Activated CD4-positive, alpha-beta T cell treated with anti-CD3 and anti-CD28 coated beads, Interleukin-2, Interleukin-4, amounts not matched to agents 100 ng/mL and 50 ng/mL, durations not matched to agents 16 hours and 8 hours (primary cell): ENCODE data around the gene IPCEF1.
"Not testable (repeated sequence)": the region's sequence is repeated elsewhere in the genome, so short reads cannot be mapped to it uniquely, and the experiment has no call there.

Experiments used
- DNase-seq: peaks from one replicate; pipeline ENCODE4 v3.0.0-alpha.2; 2020; ENCODE audit warnings: low spot score

IPCEF1 gene

DNA sequence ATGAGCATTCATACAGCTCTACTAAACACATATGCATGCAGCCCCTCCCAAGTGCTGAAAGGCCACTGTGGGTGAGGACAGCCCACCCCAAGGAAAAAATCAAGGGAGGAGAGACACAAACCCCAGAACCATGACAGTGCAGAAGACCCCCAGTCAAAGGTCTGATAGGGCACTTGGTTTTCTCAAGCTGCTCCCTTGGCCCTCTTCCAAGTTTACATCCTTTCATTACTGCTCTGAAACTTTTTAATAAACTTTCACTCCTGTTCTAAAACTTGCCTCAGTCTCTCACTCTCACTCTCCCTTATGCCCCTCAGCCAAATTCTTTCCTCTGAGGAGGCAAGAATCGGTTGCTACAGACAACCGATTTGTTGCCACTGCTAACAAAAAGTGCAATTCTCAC is 24.9 kb downstream of the IPCEF1 start:
- DNase-seq, result no peak

DNA sequence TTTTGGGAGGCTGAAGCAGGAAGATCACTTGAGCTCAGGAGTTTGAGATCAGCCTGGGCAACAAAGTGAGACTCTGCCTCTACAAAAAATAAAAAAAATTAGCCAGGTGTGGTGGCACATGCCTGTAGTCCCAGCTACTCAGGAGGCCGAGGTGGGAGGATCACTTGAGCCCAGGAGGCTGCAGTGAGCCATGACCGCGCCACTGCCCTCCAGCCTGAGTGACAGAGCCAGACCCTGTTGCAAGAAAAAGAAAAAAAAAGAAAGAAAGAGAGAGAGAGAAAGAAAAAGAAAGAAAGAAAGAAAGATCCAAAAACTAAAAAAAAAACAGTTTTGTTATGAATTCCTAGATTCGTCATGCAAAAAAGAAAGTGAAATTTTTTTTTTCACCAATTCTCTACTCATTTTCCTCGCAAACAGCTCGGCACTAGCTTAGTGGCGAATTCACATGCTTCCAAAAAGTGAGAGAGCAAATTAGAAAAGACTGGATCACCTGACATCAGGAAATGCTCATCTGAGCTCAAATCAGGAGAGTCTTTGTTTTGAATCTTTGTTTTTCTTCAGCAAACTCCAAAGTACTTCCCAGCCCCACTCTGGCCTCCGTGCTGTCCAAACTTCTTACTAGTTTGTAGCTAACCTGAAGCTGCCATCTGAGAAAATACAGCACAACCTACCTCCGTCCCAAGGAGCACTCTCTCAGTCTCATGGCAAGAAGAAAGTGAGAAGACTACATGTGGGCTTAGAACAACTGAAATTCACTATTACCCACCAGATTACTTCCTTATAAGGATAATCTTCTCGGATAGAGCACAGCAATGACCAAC is 27.0 kb downstream of the IPCEF1 start:
- DNase-seq, result no peak

DNA sequence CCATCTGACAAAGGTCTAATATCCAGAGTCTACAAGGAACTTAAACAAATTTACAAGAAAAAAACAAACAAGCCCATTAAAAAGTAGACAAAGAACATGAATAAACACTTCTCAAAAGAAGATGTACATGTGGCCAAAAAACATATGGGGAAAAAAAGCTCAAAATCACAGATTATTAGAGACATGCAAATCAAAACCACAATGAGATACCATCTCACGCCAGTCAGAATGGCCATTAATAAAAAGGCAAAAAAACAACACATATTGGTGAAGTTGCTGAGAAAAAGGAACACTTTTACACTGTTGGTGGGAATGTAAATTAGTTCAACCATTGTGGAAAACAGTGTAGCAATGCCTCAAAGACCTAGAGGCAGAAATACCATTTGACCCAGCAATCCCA is 29.3 kb downstream of the IPCEF1 start:
- DNase-seq, result not testable (repeated sequence)

GRCh38 chr6:154325142-154325541 is 31.5 kb downstream of the IPCEF1 start:
- DNase-seq, result no peak

GRCh38 chr6:154320181-154320580 is 36.4 kb downstream of the IPCEF1 start:
- DNase-seq, result no peak

- DNase-seq, result no peak
These were observed 37.3 kb downstream of the IPCEF1 start for GRCh38 chr6:154319231-154319858.

DNA sequence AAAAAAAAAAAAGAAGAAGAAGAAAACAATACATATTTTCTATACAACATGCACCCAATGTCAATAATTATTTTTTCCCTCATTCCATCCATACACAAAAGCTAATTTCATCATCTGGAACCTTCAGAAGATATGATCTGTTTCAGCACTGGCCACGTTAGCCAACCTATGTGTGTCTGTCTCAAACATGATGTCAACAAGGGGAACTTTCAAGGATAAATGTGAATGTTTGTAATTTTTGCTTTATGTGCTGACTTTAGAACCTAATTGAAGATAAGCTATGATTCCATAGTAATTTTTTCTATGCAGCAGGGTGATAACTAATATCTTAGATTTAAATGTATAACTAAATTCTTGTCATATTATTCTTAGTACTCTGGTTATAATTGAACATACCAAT is 37.9 kb downstream of the IPCEF1 start:
- DNase-seq, result no peak

GRCh38 chr6:154316131-154316530 is 40.5 kb downstream of the IPCEF1 start:
- no peak for DNase-seq

DNA sequence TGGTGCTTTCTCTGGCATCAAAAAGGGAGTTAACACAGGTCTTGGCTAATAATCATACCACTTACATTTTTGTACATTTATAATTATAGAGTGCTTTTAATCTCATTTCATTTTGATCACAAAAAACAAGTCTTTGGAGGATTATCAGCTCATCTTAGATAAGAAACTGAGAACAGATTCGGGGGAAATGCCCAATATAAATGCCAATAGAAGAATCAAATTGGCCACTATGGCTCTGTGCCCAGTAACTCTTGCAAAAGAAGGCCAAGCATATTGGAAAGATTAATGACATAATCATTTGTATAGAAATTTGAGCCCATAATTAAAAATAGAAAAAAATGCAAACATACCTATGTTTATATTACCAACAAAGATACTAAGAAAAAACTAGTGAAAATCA is 42.5 kb downstream of the IPCEF1 start:
- DNase-seq, result no peak

- DNase-seq, result no peak
These were observed 47.6 kb downstream of the IPCEF1 start for GRCh38 chr6:154308986-154309385.

DNA sequence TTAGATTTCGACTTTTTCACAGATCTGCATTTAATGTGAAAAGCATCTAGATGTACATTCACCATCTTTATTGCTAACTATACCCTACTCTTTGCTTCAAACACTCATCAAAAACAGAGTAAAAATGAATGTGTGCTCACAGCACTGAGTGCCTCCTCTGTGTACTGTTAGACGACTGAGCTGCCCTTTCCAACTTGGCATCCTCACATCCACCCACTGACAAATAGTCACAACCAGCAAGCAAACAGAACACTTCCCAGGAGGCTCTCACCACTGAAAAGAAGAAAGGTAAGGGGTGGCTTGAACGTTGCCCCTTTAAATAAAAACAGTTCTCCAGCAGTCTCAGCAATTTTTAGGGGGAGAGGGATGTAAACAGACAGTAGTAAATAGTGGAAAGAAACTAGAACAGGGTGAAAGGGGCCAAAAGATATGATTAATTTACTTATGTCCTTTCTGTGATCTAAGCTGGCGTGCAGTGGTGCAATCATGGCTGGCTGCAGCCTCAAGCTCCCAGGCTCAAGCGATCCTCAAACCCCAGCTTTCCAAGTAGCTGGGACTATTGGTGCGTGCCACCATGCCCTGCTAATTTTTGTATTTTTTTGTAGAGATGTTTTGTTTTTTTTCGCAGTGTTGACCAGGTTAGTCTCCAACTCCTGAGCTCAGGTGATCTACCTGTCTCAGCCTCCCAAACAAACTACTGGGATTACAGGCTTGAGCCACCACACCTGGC is 48.7 kb downstream of the IPCEF1 start:
- DNase-seq, result no peak

DNA sequence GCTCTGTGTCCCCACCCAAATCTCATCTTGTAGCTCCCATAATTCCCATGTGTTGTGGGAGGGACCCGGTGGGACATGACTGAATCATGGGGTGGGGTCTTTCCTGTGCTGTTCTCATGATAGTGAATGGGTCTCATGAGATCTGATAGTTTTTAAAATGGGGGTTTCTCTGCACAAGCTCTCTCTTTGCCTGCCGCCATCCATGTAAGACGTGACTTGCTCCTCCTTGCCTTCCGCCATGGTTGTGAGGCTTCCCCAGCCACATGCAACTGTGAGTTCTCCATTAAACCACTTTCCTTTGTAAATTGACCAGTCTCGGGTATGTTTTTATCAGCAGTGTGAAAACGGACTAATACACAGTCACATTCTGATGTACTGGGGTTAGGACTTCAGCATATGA is 49.5 kb downstream of the IPCEF1 start:
- DNase-seq, result not testable (repeated sequence)

GRCh38 chr6:154306696-154307095 is 49.9 kb downstream of the IPCEF1 start:
- DNase-seq, result no peak

GRCh38 chr6:154304191-154304590 is 52.4 kb downstream of the IPCEF1 start:
- DNase-seq, result no peak

DNA sequence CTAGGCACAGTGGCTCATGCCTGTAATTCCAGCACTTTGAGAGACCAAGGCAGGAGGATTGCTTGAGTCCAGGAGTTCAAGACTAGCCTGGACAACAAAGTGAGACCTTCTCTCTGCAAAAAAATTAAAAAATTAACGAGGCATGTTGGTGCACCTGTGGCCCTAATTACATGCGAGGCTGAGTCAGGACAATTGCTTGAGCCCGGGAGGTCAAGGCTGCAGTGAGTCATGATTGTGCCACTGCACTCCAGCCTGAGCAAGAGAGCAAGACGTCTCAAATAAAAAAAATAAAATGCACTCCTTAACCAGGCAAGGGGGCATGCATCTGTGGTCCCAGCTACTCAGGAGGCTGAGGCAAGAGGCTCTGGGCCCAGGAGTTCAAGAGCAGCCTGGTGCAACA is 53.0 kb downstream of the IPCEF1 start:
- DNase-seq, result not testable (repeated sequence)

DNA sequence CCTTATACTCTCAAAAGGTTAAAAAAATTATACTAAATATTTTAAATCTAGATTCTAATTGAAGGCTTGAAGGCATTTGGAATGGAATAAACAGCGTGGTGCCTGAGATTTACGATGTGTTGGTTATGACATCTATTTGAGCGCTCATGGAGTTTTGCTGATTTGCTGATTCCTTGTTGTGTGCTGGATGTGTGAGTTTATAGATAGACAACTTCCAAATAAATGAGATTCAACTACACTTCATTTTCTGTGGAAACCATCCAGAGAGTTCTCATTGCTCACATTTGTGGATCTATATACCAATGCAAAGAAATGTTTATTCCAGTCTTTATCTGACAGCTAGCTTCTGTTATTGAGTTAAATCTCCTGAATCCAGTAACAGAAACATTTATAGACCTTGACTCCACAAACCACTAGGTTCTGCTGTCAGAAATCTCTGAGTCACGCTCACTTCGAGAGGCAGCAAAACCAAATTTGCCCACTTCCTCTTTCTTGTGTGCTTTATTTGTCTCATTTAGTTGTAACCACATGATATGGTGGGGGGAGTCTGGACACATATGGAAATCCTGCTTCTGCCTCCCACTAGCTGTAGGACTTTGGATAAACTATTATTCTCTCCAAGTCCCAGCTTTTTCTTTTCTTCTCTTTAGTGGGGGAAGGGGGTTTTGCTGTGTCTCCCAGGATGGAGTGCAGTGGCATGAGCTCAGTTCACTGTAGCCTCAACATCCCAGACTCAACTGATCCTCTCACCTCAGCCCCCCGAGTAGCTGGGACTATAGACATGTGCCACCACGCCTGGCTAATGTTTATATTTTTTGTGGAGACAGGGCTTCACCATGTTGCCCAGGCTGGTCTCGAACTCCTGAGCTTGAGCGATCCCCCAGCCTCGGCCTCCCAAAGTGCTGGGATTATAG is 54.5 kb downstream of the IPCEF1 start:
- DNase-seq, result peak; percentile 66

DNA sequence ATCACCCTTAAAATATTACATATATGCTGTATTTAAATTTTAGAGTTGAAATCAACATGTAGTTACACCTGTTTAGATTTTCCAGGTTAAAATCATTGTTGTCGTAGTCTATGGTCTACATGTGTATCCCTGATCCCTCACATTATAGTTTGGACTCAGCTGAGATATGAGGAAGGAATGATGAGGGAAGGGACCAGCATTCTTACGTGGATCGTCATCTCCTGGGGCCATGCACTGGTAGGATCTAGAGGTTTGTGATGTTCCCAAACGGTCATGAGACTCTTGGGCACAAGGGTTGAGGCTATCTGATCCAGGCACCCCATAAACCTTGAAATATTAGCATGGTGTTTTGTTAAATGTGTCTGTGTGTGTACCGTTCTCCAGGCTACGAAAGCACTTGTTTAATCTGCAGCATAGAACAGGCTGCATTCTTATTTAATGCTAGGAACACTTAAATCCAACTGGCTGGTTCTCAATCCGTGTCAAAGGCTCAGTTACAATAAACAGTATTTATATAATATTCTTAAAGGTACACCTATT is 55.4 kb downstream of the IPCEF1 start:
- no peak for DNase-seq

- DNase-seq, result peak; percentile 62
These were observed 58.3 kb downstream of the IPCEF1 start for GRCh38 chr6:154298297-154298696.

- DNase-seq, result no peak
These were observed 58.9 kb downstream of the IPCEF1 start for GRCh38 chr6:154297721-154298120.

GRCh38 chr6:154297210-154297609 is 59.4 kb downstream of the IPCEF1 start:
- no peak for DNase-seq

GRCh38 chr6:154295733-154296132 is 60.9 kb downstream of the IPCEF1 start:
- DNase-seq, result no peak
